ENCODE results near the gene PCLO.
"Not testable (repeated sequence)": the region's sequence is repeated elsewhere in the genome, so short reads cannot be mapped to it uniquely, and the experiment has no call there.

PCLO gene

DNA sequence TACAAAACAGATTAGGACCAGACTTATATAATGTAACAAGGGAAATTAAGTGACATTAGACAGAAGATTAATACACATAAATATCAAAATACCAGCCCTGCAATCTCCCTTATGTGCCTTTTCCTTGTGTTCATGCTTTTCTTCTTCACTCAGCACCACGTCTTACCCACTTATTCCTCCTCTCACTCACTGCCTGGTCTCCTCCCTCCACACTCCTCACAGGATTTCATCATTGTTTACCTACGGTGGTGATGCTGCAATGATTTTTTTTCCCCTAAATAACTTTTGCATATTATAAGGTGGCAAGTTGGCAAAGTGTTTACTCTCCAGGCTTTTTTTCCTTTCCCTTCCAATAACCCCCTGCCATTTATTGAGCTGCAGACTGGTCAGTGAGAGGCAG is 203.2 kb downstream of the PCLO start:
- no peak for DNase-seq

DNA sequence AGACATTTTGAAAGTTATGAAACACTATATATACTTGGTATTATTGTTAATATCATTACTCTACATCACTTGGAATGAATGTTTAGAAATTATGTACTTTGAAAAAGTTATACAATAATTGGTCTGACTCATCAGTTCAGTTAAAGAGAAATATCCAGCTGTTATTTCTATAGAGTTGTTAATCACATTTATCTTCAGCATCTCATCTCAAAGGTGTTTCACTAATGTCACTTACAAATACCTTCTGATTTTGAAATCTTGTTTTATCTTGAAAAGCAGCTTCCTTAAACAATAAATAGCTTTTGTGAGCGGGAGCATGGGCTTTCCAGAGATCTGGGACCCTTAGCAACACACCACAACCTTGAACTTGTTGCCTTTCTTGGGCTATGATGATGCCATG is 205.2 kb downstream of the PCLO start:
- no peak for DNase-seq

DNA sequence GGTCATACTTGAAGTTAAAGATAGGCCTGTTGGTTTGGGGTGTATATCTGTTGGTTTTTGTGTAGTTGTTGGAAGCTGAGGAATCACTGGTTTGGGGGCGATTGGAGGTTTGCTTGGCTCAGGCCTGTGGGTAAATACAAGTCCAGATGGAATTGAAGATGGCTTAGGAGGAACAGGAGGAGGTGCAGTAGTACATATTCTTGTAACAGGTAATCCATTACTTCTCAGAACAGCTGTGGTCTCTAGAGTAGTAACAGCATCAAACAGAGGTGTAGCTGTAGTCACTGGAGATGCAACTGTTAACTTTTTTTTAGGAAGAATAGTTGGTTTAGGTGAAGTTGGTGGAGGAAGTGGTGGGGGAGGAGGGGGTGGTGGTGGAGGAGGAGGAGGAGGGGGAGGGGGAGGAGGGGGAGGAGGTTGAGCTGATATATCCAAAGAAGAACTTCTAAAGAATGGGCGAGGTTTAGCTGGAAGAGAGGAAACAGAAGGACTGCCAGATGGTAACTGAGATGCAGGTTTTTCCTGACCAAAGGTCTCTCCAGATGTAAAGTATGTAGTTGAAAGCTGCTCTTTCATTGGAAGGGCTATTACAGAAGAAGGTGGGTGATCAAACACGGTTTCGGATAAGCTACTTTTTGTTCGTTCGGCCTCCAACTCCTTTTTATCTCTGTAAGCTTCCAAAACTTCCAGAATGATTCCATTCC is 209.2 kb downstream of the PCLO start:
- DNase-seq: no peak

DNA sequence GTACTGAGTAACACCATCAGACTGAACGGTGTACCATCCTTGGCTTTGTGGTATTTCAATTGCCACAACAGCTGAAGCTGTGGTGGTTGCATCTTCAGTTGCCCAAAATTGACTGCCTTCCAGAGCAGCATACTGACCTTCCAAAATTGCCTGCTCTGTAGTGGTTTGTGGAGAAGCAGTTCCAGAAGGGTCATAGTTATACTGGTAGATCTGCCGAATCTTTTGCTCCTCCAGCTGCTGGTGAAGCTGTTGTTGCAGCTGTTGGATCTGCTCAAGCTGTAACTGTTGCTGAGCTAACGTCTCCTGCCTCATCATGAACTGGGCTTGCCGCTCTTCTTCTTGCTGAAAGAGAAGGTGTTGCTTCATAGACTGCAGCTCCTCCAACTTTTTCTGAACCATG is 212.2 kb downstream of the PCLO start:
- DNase-seq: no peak

DNA sequence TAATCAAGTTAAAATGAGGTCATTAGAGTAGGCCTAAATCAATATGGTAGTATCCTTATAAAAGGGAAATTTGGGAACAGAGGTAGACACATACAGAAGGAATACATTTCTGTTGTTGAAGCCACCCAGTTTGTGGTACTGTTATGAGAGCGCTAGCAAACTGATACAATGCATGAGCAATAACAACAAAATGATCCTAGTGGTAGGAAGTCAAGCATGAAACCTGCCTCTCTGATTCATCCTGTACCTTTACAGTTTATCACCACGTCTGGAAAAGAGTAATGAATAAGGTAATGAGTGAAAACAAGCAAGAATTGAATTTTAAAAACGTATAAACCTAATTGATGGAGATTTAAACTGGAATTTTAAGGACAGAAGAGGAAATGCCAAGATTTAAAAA is 217.2 kb downstream of the PCLO start:
- DNase-seq: no peak

DNA sequence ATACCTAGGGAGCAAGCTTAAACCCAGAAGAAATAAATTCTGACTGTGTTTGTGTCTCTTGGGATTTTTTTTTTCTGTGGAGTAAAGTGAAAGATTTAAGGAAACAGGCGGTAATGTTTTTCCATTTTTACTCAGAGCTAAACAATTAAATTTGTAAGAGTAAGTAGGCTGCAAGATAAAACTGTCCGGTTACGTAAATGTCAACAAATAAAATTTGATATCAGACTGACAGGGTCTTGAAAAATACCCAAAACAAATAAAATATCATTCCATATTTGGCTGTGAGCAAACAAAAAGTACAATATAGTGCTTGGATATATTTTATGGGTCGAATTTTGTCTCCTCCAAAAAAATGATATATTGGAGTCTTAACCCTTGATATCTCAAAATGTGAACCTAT is 217.6 kb downstream of the PCLO start:
- DNase-seq: no peak

DNA sequence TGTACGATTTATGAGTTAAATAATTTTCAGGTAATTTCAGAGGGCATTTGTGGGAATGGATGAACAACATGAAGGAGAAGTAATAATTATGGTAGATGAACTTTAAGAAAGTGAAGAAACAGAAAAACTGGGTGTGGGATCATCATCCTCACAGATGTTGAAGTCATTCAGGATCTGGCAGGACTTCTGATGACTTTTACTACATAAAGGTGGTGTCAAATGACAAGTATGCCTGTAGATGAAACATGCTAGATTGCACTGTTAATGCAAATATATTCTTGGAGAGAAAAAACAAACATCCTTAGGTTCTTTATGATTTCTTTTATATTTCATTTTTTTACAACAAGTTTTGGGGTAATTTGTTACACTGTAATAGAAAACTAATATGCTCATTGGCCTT is 230.2 kb downstream of the PCLO start:
- no peak for DNase-seq

DNA sequence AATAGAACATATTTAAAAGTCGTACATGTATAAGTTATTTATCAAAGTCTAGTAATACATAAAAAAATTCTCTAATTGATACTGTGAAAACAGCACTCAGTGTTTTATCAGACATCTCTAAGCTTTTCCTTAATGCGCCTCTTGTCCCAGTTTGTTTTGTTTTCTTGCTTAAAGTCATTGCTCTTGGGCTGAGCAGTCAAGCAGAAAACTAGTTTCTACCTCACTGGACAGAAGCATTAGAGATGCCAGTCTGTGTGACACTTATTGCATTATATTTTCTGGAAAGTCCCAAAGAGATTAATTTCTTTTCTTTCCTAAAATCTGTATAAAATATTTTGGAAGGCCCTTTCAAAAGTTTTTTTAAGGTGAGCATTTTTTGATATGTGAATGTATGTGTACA is 236.2 kb downstream of the PCLO start:
- DNase-seq: no peak

DNA sequence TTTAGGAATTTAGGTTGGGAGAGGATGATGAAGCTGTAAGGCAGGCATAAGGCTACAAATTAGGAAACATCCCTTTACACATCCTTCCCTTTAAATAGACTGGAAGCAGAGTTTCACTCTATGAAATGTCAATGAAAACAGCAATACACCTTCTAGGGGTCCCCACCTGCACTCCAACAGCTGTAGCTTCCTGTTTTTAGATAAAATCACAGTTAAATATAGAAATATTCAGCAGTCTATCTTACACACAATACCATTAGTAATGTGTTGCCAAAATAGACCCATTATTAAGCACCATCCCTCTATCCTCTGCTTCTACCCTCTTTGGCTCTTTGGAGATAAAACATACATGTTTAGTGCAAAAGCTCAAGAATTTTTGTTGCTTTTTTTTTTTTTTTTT is 237.4 kb downstream of the PCLO start:
- no peak for DNase-seq

DNA sequence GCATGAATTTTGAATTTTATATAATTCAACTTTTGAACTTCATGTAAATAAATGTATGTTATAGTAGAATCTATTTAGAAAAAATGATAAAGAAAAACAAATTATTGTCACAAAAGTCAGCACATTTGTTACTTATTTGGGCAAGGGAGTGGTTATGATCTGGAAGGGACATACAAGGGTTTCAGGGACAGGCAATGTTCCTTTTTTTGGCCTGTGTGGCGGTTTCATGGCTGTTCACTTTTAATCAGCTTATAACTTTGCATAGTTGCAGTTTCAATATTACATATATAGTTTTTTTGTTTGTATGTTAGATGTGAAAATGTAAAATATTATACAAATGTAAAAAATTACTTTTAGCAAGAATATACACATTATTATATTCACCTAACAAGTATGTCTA is 256.2 kb downstream of the PCLO start:
- DNase-seq: no peak

DNA sequence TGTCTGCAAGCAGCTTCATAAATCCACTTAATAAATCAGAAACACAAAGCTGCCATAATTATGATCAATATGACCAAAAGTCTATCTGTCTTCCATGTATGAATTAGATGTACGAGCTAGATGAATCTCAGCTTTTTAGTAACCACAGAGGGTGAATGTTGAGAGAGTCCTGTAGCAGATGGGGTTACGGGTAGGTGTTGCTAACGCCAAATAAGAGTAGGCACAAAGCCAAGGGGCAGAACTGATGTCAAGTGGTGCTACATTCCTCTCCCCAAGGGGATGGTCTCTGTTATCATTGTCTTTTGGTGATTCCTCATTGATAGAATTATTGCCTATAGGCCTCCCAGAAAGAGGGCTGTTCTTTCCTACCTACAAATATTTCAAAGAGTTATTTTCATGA is 257.8 kb downstream of the PCLO start:
- DNase-seq: no peak

DNA sequence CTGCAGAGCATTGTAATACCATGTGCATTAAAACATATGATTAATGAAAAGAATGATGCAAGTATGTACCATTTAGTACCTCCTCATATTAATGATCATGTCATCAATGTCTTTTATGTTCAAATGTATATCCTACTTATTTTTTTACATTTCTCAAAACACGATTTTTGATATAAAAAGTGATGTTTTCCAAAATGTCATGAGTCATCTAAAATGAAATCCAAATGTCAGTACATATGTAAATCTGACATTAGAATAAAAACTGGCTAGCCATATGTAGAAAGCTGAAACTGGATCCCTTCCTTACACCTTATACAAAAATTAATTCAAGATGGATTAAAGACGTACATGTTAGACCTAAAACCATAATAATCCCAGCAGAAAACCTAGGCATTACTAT is 261.6 kb downstream of the PCLO start:
- not testable (repeated sequence) for DNase-seq

DNA sequence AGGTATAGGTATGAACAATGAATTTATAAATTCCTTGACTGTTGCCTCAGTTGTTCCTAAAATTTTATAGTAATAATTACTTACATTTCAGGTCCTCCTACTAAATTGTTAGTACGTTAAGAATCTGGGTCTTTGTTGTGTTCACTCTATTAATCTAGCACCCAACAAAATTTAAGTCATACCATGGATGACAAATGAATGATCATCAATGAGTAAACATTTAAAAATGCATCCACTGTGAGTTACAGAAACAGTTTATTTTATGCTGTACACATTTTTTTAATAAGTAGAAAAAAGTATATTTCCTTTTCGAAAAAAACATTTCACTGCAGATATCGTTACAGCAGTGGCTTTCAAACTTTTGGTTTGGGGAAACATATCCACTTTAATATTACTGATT is 265.2 kb downstream of the PCLO start:
- DNase-seq: no peak

DNA sequence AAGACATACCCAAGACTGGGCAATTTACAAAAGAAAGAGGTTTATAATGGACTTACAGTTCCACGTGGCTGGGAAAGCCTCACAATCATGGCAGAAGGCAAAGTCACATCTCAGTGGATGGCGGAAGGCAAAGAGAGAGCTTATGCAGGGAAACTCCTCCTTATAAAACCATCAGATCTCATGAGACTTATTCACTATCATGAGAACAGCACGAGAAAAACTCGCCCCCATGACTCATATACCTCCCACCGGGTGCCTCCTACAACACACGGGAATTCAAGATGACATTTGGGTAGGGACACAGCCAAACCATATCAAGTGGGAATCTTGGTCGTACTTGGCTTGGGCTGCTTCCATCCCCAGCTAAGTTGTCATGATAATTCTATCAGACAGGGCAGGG is 268.3 kb downstream of the PCLO start:
- not testable (repeated sequence) for DNase-seq

DNA sequence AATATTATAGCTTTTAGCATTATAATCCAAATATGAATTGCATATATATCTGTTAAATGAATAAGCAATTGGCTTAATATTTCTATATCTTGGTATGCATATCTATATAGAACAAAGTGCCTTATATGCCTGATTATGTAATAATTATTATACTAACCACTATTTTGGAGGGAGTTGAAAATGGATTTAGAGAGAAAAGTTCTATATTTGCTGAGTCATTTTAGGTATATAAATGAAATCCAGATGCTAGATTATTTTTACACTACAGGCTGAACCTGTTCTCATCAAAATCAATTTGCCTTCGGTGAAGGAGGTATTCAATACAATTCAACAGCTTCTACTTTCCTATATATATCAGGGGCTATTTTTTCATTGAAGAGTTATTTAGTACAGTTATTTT is 276.4 kb downstream of the PCLO start:
- no peak for DNase-seq

DNA sequence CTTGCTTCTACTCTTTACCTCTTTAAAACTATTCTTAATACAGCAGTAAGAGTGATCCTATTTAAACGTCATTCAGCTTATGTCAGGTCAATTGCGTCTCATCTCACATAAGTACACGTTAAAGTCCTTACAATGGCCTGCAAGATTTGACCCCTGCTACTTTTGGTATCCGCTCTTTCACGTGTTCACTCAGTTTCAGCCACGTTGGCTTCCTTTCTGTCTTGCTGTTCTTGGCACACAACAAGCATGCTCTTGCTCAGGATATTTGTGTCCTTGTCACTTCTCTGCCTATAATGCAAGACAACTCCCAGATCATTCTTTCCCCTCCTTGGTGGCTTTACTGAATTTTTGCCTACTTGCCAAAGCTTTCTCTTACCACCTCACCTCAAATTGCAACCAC is 296.8 kb downstream of the PCLO start:
- no peak for DNase-seq

DNA sequence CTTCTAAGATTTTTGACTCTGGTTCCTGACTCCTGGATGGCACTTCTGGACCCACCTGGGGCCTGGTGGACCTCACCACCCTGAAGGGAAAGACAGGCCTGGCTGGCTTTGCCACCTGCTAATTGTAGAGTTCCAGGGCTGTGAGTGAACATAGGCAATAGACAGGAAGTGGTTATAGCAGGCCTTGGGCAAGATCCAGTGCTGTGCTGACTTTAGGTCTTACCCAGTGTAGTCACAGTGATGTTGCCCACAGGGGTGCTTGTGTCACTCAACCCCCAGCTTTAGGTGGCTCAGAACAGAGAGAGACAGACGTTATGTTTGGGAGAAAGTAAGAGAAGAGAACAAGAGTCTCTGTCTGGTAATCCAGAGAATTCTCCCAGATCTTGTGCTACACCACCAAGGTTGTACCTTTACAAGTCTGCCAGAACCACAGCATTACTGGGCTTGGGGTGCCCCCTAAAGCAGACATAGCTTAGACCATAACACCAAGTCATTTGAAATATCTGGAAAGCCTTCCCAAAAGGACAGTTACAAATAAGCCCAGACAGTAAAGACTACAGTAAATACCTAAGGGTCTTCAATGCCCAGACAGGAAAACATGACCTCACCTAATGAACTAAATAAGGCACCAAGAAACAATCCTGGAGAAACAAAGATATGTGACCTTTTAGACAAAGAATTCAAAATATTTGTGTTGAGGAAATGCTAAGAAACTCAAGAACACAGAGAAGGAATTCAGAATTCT is 303.4 kb downstream of the PCLO start:
- DNase-seq: no peak

DNA sequence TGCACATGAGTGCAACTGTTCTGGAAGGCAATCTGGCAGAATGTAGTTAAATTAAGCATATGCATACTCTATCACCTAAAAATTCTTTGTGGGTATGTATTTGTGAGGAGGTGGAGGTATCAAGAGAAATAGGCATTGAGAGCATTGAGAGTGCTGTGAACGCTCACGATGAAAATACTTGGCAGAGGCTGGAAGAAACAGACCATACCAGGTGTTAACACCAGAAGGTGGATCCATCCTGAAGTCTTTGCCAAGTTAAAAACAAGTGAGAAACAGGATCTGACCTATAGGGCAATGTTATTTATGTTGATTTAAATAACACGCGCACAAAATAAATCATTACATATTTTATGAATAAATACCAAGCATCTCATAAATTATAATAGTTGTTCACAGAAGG is 311.6 kb downstream of the PCLO start:
- DNase-seq: no peak

DNA sequence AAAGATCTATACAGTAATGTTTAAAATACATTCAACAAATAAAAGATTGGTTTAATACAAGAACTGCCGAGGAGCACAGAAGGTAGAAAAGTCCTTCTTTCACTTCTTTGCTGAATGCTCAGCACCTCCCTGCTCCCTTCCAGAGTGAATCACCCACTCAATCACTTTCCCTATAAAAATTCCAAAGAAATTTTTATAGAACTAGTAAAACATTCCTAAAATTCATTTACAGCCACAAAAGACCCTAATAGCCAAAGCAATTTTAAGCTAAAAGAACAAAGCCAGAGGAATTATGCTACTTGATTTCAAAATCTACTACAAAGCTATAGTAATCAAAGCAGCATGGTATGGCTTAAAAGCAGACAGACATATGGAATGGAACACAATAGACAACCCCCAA is 320.9 kb downstream of the PCLO start:
- no peak for DNase-seq

DNA sequence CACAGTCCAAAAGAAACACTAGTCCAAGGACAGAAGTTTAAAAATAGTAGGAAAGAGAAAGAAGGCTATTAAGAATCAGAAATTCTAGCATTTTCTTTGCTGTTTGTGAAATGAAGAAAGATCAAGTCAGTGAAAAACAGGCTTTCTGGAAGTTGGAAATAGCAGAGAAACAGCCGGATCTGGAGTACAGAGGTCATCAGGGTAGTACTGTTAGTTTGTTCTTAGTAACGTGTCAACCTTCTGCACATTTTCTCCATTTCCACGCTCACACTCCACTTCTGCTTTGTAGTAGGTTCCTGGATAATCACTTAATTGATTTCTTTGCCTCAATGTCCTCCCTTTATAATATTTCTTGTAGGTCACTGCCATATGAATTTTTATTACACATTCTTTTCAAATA is 322.6 kb downstream of the PCLO start:
- no peak for DNase-seq

DNA sequence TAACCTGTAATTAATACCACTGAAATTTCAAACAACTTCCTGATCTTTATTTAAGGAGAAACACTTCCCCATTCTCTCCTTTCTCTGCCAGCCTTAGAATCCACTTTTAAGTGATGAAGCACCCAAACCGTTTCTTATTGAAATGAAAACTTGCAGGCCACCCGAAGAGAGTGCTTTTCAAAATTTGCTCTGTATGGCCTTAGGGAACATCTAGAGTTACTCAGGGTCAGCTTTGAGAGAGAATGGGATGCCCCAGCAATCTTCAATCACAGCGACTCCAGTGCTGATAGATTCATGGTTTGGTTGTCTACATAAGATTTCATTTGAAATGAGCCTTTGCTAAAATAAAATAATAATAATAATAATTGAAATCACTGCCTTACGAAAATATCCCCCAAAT is 323.1 kb downstream of the PCLO start:
- no peak for DNase-seq

DNA sequence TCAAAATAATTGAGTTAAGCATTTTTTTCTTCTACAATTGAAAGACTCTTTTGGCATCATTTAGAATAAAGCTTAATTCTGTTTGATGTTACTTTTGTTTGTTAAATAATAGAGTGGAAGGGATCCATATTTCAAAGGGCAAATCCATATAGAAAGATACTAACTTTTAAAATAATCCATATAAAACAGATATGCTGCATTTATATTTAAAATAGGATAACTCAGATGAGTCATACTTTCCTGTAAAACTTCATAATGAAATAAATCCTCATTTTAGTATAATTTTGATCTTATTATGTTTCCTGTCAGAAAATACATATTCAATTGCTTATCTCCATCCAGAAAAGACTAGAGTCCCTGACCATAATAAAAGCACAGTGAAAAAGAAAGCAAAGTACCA is 323.6 kb downstream of the PCLO start:
- no peak for DNase-seq

DNA sequence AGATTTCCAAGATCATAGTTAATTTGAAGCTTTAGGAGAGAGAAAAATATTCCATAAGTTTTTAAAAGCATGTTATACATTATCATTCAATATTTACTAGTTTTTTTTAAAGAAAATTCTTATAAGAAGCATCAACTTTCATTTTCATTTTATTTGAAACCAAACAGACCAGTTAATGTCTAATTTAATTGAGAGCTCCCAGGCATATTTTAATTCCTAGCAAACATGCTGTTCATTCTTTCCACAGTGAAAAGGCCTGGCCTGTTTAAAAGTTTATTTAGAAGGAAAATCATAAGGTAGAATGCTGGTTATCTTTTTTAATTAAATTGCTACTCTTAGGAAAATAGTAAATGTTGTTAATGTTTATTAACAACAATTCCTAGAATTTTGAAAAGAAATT is 324.4 kb downstream of the PCLO start:
- DNase-seq: no peak

DNA sequence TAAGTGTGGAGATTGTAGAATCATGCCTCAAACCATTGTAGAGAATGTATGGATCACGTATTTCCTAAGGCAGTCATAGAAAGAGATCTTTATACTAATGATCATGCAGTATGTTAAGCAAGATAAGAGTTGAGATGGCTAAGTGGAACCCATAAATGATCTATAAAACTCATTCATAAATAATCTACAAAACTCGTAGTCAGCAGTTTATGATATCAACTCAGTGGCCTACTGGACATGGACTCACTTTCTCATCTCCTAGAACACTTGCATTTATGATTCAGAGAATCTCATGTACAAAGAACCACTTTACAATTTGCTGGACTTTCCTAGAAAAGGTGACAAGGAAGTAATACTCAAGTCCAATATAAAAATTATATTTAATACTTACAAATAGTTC is 339.6 kb downstream of the PCLO start:
- no peak for DNase-seq

DNA sequence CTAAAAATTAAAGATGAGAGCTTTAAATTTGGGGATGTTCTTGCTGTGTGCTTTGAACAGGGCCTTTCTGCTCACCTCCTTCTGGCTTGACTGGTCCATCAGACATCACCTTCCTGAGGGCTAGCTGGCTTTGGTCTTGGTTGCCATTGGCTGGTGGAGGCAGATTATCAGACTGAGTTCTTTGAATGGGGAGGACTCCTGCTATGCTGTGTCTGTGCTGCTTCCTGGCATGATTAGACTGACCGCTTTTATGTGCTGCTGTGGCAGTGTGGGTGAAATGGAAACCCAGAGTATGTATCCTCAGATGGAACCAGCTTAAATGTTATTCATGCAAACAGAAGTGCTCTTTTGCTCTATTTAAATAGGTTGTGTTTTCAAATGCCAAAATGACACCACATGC is 341.6 kb downstream of the PCLO start:
- no peak for DNase-seq

Data from stimulated activated CD4-positive, alpha-beta T cell treated with anti-CD3 and anti-CD28 coated beads, Interleukin-12 subunit alpha, Interleukin-12 subunit beta, amount 100 ng/mL, for 4 hours (primary cell).